HepG2 (cell line): ENCODE measurements around the gene TBC1D4. TPM values are rescaled to one million over a fixed set of nuclear protein-coding genes. Genes with fewer than 3 reads are reported as not detected.
A peak's percentile ranks its signal among the peaks of the same experiment; 100 is the strongest.

ENCODE experiments used
- ATAC-seq: fragments of 200-7000 bp; cut with Tn5 transposase; 3 replicates; pipeline ENCODE4 v1.9.1; 2020; ENCODE audit warnings: mild to moderate bottlenecking, moderate library complexity
- BruUV-seq: library from RNA; stranded (reverse); fragments of 400-500 nt; replicated peaks from 2 replicates; lab custom pipeline; 2021; lab: Mats Ljungman, UMichigan
- CTCF ChIA-PET: fragments of 300-600 bp; formaldehyde crosslinking; extraction: SDS; loops from one replicate; lab custom pipeline; 2021; ENCODE audit warnings: low total read pairs, inconsistent platforms, low intra/inter-chr PET ratio; lab: Yijun Ruan, JAX
- POLR2A ChIA-PET: fragments of 350-600 bp; sonication (Branson Sonifier 250); formaldehyde crosslinking; loops from one replicate; lab custom pipeline; 2020; ENCODE audit warnings: antibody characterized with exemption, inconsistent platforms; lab: Yijun Ruan, JAX
- DNase-seq: peaks from one replicate; pipeline ENCODE4 v3.0.0-alpha.2; 2015; ENCODE audit warnings: low spot score
- FAIRE-seq: peaks from 3 replicates; lab custom pipeline; 2011; peaks lifted over from hg19 to GRCh38; lab: Jason Lieb, UNC
- H2AFZ ChIP-seq: one replicate; pipeline ENCODE4 v1.6.1; 2011; ENCODE audit warnings: low read length, inconsistent platforms
- H3K27ac ChIP-seq: fragments of 300-600 bp; 3 replicates; pipeline ENCODE4 v1.8.0; 2011; ENCODE audit warnings: mixed run types, mild to moderate bottlenecking, mixed read lengths, low read length, inconsistent platforms; ENCODE audit not compliant: insufficient read depth; ENCODE audit errors: extremely low read length
- H3K27me3 ChIP-seq, 2 experiments: fragments of 200-600 bp in 1 of 2; 2 replicates in 1 of 2; 3 replicates in 1 of 2; pipeline versions ENCODE4 v1.6.0 to v1.8.0; 2011; ENCODE audit warnings: low read length in 2 of 2, mild to moderate bottlenecking in 2 of 2, moderate library complexity in 2 of 2, inconsistent platforms in 1 of 2; ENCODE audit not compliant: insufficient read depth in 2 of 2, control insufficient read depth in 1 of 2
- H3K36me3 ChIP-seq, 2 experiments: fragments of 200-600 bp in 1 of 2; replicated peaks in 1 of 2; 2 replicates in 1 of 2; 3 replicates in 1 of 2; pipeline versions ENCODE4 v1.5.1 to v1.8.0; 2011; ENCODE audit warnings: low read length in 2 of 2, inconsistent platforms in 1 of 2; ENCODE audit not compliant: insufficient read depth in 2 of 2, control insufficient read depth in 1 of 2
- H3K4me1 ChIP-seq: 2 replicates; pipeline ENCODE4 v1.5.1; 2012; ENCODE audit warnings: low read length, inconsistent platforms; ENCODE audit not compliant: insufficient read depth
- H3K4me2 ChIP-seq: 2 replicates; pipeline ENCODE4 v1.6.0; 2011; ENCODE audit warnings: low read depth, low read length, inconsistent platforms
- H3K4me3 ChIP-seq, 3 experiments: fragments of 200-600 bp in 1 of 3; sonication (generic), shearing (Covaris generic) in 1 of 3; replicated peaks in 1 of 3; 2 replicates each; pipeline ENCODE4 v1.5.1; 2011 to 2016; ENCODE audit warnings: low read length in 3 of 3, inconsistent platforms in 2 of 3, low read depth in 2 of 3, mild to moderate bottlenecking in 2 of 3, control low read depth in 1 of 3, mixed read lengths in 1 of 3; ENCODE audit not compliant: insufficient read depth in 1 of 3
- H3K79me2 ChIP-seq: one replicate; pipeline ENCODE4 v1.6.1; 2011; ENCODE audit warnings: low read length, inconsistent platforms; ENCODE audit not compliant: insufficient read depth
- H3K9ac ChIP-seq: 2 replicates; pipeline ENCODE4 v1.6.0; 2011; ENCODE audit warnings: mild to moderate bottlenecking, low read depth, low read length, inconsistent platforms; ENCODE audit not compliant: insufficient read depth
- H3K9me3 ChIP-seq: 2 replicates; pipeline ENCODE4 v1.5.1; 2012; ENCODE audit warnings: mild to moderate bottlenecking, low read length
- H4K20me1 ChIP-seq: 2 replicates; pipeline ENCODE4 v1.6.0; 2011; ENCODE audit warnings: inconsistent platforms, mild to moderate bottlenecking, low read length, moderate library complexity; ENCODE audit not compliant: insufficient read depth
- FOXA1 ChIP-seq, 2 experiments: fragments of 450-650 bp in 1 of 2; sonication (generic) in 1 of 2; formaldehyde crosslinking in 1 of 2; IDR thresholded peaks; 2 replicates each; pipeline versions ENCODE4 v1.4.0 to v1.6.1; 2016 to 2020; ENCODE audit warnings: missing genetic modification reagents in 1 of 2
- HMGXB4 ChIP-seq, 2 experiments: sonication (generic) in 1 of 2; formaldehyde crosslinking in 1 of 2; IDR thresholded peaks; 2 replicates each; pipeline versions ENCODE4 v1.4.0 to v1.6.1; 2018 to 2020; ENCODE audit warnings: missing genetic modification reagents in 2 of 2, borderline replicate concordance in 1 of 2, low read depth in 1 of 2, mild to moderate bottlenecking in 1 of 2, missing biosample characterization in 1 of 2
- PRDM15 ChIP-seq: sonication (generic); formaldehyde crosslinking; IDR thresholded peaks from 2 replicates; pipeline ENCODE4 v1.4.0; 2020; ENCODE audit warnings: missing genetic modification reagents
- TFDP2 ChIP-seq: sonication (generic); formaldehyde crosslinking; IDR thresholded peaks from 2 replicates; pipeline ENCODE4 v1.4.0; 2020; ENCODE audit warnings: missing genetic modification reagents
- TGIF2 ChIP-seq: IDR thresholded peaks from 2 replicates; pipeline ENCODE4 v1.6.1; 2016; ENCODE audit warnings: control low read depth, missing compliant biosample characterization
- ZNF687 ChIP-seq: sonication (generic); formaldehyde crosslinking; IDR thresholded peaks from 2 replicates; pipeline ENCODE4 v1.5.1; 2020; ENCODE audit warnings: mild to moderate bottlenecking, missing genetic modification reagents, moderate library complexity
- WGBS: methylation state at CpG from one replicate; pipeline ENCODE4 v1.1.6; 2017; ENCODE audit warnings: low lambda C conversion rate; 5-methylcytosine and 5-hydroxymethylcytosine counted together
- in situ Hi-C: cut with HindIII; loops from 2 replicates; pipeline ENCODE4 v1.10.0; 2017; ENCODE audit warnings: low pct_unique_long_range_greater_than_20kb; ENCODE audit not compliant: extremely low pct_ligation_motif_present
- intact Hi-C: fragments of 100-400 bp; cut with micrococcal nuclease; formaldehyde crosslinking; loops from one replicate; pipeline ENCODE4 v1.10.0; 2022; ENCODE audit not compliant: unreplicated experiment
- polyA plus RNA-seq, 8 experiments: library from polyadenylated mRNA; depleted of rRNA in 3 of 8; stranded (reverse) in 7 of 8; unstranded in 1 of 8; fragments of >200 nt; fragmentation: Illumina TruSeq in 4 of 8; extraction: Trizol in 4 of 8; gene quantifications; 2 replicates each; pipeline versions ENCODE4 v1.2.1 to v1.2.3, GENCODE V29; 2011 to 2016; ENCODE audit warnings: low read depth in 4 of 8, missing spikeins in 1 of 8, mixed read lengths in 1 of 8; ENCODE audit not compliant: insufficient read depth in 1 of 8
- total RNA-seq, 5 experiments: library from RNA; depleted of rRNA; stranded (reverse); fragments of >200 nt; fragmentation: Illumina TruSeq; extraction: Trizol; gene quantifications; 2 replicates each; pipeline ENCODE4 v1.2.3, GENCODE V29; 2016; ENCODE audit warnings: low read depth in 1 of 5

Gene TBC1D4
- total and polyA plus RNA-seq, 2 of the 13 experiments (the other 11 are each of a cell fraction or from before 2014, with no cell fraction given), result 35.9 to 64.4 TPM

GRCh38 chr13:75481176-75482069 is 546 bp downstream of the TBC1D4 start:
- Histone ChIP-seq H2AFZ (no peak overlapping the region), H3K9me3 (no peaks in the 10 kb centered on the region), H3K27me3 (no peaks in the 10 kb centered on the region; a peak in 2 of 5 replicates), H3K4me3 (peak overlapping the region; percentile 92 to 94 (median 93)), H3K27ac (peak overlapping the region; percentile 91), H3K4me2 (peak overlapping the region; percentile 99), H4K20me1 (peaks cover 26% of the 10 kb centered on the region), H3K4me1 (peaks cover 50% of the 10 kb centered on the region), H3K36me3 (no peaks in the 10 kb centered on the region), H3K79me2 (peaks cover 52% of the 10 kb centered on the region), H3K9ac (peak overlapping the region; percentile 84)
- whole genome bisulfite sequencing, result 0% methylated on average over 18 of the region's 100 CpGs
- peak; percentile 67 for ATAC-seq
- intact Hi-C loops (loop anchor here (1.0 to 5.0 kb wide), 5 partner anchors 22 to 109 kb away; partner anchors contain the start of gene UCHL3), in situ Hi-C loops (loop anchor here (5.0 kb wide), 1 partner anchor 109 kb away; no protein-coding TSS in a partner anchor)
- POLR2A ChIA-PET, result interaction anchor here (0.6 to 5.1 kb wide), 18 partner anchors 12 to 153 kb away, joined by 3 to 52 read pairs (median 4); partner anchors contain the start of gene UCHL3
- CTCF ChIA-PET, result interaction anchor here (1.0 to 2.0 kb wide), 2 partner anchors 68 to 109 kb away, joined by 4 to 22 read pairs; partner anchors contain the start of gene UCHL3
- no TSS peak for BruUV-seq
- no peak for DNase-seq
- FAIRE-seq, result no peak
- TF ChIP-seq TGIF2 (CRISPR knock-in tag) (no peak), ZNF687 (CRISPR knock-in tag) (peak; percentile 56), TFDP2 (CRISPR knock-in tag) (peak; percentile 10; the same call in 1 of the 2 replicates), FOXA1 (IDR thresholded peaks at IDR 0.05) (no peak), FOXA1 (CRISPR knock-in tag; IDR thresholded peaks at IDR 0.05) (no peak), PRDM15 (CRISPR knock-in tag) (no peak), HMGXB4 (CRISPR knock-in tag; IDR thresholded peaks at IDR 0.05; ENCODE audit: borderline replicate concordance in 1 of 2, low read depth in 1 of 2) (peak in 1 of 2 experiments; percentile 4; a peak in 2 of 4 replicates)
